Measurements from ENCODE around the gene PAX7.

PAX7 gene

DNA sequence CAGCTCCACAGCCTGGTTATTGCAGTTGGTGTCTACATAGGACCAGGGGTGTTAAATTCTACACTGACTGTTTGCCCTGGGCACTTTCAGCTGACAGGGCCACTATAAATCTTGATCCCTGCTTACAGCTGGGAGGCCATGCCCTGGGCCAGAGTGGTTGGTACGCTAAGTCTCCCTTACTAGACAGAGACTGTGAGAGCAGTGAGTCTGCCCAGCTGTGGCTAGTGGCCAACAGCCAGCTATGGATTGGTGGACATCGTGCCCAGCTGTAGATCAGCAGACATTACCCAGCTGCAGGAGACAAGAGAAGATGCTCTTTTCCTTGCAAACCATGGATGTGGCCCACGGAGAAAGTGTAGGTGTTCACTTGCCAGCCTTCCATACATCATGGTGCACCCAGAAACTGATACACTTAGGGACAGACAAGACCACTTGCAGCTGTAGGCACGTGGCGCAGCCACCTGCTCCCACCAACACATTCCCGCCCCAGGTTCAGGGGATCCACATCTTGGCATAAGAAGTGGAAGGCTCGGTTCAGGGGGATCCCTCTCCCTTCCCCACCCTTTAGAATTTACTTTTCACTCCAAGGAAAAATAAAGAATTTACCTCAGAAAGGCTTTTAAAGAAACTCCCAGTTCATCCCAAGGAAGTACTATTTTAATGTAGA, 16.4 kb upstream of the PAX7 start:
- Histone ChIP-seq H3K27ac (replicated peaks) (no peak overlapping the region), H3K27me3 (ENCODE audit: insufficient read depth, poor library complexity, severe bottlenecking) (peaks cover 9% of the 10 kb centered on the region), H3K4me3 (replicated peaks; ENCODE audit: insufficient read depth, low read length) (no peak overlapping the region)
- TF ChIP-seq, protein P1, sequence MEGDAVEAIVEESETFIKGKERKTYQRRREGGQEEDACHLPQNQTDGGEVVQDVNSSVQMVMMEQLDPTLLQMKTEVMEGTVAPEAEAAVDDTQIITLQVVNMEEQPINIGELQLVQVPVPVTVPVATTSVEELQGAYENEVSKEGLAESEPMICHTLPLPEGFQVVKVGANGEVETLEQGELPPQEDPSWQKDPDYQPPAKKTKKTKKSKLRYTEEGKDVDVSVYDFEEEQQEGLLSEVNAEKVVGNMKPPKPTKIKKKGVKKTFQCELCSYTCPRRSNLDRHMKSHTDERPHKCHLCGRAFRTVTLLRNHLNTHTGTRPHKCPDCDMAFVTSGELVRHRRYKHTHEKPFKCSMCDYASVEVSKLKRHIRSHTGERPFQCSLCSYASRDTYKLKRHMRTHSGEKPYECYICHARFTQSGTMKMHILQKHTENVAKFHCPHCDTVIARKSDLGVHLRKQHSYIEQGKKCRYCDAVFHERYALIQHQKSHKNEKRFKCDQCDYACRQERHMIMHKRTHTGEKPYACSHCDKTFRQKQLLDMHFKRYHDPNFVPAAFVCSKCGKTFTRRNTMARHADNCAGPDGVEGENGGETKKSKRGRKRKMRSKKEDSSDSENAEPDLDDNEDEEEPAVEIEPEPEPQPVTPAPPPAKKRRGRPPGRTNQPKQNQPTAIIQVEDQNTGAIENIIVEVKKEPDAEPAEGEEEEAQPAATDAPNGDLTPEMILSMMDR (IDR thresholded peaks at IDR 0.05; ENCODE audit: insufficient read depth, low read length), result no peak
- TF ChIP-seq POLR2AphosphoS5 (IDR thresholded peaks at IDR 0.05; ENCODE audit: low read depth) (no peak), GABPA (IDR thresholded peaks at IDR 0.05; ENCODE audit: low read depth) (no peak), SPI1 (IDR thresholded peaks at IDR 0.05; ENCODE audit: borderline replicate concordance, low read depth) (no peak)
- TF ChIP-seq, protein P2, sequence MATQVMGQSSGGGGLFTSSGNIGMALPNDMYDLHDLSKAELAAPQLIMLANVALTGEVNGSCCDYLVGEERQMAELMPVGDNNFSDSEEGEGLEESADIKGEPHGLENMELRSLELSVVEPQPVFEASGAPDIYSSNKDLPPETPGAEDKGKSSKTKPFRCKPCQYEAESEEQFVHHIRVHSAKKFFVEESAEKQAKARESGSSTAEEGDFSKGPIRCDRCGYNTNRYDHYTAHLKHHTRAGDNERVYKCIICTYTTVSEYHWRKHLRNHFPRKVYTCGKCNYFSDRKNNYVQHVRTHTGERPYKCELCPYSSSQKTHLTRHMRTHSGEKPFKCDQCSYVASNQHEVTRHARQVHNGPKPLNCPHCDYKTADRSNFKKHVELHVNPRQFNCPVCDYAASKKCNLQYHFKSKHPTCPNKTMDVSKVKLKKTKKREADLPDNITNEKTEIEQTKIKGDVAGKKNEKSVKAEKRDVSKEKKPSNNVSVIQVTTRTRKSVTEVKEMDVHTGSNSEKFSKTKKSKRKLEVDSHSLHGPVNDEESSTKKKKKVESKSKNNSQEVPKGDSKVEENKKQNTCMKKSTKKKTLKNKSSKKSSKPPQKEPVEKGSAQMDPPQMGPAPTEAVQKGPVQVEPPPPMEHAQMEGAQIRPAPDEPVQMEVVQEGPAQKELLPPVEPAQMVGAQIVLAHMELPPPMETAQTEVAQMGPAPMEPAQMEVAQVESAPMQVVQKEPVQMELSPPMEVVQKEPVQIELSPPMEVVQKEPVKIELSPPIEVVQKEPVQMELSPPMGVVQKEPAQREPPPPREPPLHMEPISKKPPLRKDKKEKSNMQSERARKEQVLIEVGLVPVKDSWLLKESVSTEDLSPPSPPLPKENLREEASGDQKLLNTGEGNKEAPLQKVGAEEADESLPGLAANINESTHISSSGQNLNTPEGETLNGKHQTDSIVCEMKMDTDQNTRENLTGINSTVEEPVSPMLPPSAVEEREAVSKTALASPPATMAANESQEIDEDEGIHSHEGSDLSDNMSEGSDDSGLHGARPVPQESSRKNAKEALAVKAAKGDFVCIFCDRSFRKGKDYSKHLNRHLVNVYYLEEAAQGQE (IDR thresholded peaks at IDR 0.05; ENCODE audit: insufficient replicate concordance, low read depth), result no peak
- no peak for DNase-seq (ENCODE audit: low read depth in 1 of 2, low spot score in 1 of 2)

DNA sequence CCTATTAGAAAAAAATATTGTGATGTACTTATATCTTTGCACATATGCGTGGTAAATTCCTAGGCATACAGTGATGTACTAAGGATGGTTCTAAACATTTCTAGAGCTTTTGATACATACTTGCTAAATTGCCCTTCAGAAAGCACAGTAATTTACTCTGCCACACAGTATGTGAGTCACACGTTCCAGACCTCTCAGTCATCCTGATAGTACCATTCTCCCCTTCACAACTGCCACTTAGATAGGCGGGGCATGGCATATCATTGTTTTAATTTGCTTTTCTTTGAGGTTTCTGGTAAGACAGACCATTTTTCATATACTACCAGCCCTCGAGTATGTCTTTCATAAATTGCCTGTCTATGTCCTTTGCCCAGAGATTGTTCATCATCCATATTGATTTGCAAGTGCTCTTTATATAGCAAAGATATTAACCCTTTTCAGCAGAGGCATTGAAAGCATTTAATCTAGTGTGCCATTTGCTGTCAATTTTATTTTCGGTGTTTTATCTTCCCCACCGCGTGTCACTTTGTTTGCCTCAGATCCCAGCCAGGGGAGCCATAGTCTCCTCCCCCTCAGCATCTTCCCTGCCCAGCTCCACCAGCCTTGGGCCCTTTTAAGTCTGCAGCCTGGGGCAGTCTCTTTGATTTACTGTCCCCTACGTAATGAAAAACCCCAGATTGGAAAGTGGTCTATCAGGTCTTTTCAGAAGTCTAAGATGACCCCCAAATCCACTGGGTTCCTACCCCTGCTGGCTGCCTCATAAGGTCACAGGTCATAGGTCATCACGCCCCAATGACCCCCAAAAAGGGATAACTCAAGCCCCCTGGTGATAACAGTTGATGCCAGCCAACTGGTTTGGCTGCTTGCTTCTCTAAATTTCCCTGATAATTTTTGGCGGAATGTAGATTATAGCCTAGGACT, 11.8 kb upstream of the PAX7 start:
- no peak for DNase-seq (ENCODE audit: low read depth in 1 of 2, low spot score in 1 of 2)
- H3K27ac ChIP-seq (replicated peaks), result no peak overlapping the region
- H3K4me3 ChIP-seq (replicated peaks; ENCODE audit: insufficient read depth, low read length), result no peak overlapping the region
- TF ChIP-seq SPI1 (IDR thresholded peaks at IDR 0.05; ENCODE audit: borderline replicate concordance, low read depth) (no peak), GABPA (IDR thresholded peaks at IDR 0.05; ENCODE audit: low read depth) (no peak), POLR2AphosphoS5 (IDR thresholded peaks at IDR 0.05; ENCODE audit: low read depth) (no peak)
- TF ChIP-seq, protein P2 (IDR thresholded peaks at IDR 0.05; ENCODE audit: insufficient replicate concordance, low read depth), result no peak
- TF ChIP-seq, protein P1 (IDR thresholded peaks at IDR 0.05; ENCODE audit: insufficient read depth, low read length), result no peak
- no peaks in the 10 kb centered on the region for H3K27me3 ChIP-seq (ENCODE audit: insufficient read depth, poor library complexity, severe bottlenecking)

DNA sequence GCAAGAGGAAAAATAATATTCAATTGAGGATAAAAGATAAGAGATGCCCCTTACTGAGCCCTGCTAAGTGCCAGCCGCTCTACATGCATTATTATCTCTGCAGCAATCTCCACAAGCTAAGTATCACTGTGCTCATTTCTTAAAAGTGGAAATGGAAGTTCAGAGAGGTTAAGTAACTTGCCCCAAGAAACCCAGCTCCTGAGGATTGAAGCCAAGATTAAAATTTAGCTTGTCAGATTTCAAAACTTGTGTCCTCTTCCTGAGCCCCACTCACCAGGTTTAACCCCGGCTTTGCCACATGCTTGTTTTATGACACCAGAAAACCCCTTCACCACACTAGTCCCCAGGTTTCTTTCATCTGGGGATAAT, 11.2 kb upstream of the PAX7 start:
- H3K27ac ChIP-seq (replicated peaks), result no peak overlapping the region
- H3K27me3 ChIP-seq (ENCODE audit: insufficient read depth, poor library complexity, severe bottlenecking), result no peaks in the 10 kb centered on the region
- H3K4me3 ChIP-seq (replicated peaks; ENCODE audit: insufficient read depth, low read length), result no peak overlapping the region
- no peak for TF ChIP-seq POLR2AphosphoS5 (IDR thresholded peaks at IDR 0.05; ENCODE audit: low read depth)
- TF ChIP-seq SPI1 (IDR thresholded peaks at IDR 0.05; ENCODE audit: borderline replicate concordance, low read depth), result no peak
- TF ChIP-seq, protein P2 (IDR thresholded peaks at IDR 0.05; ENCODE audit: insufficient replicate concordance, low read depth), result no peak
- TF ChIP-seq, protein P1 (IDR thresholded peaks at IDR 0.05; ENCODE audit: insufficient read depth, low read length), result no peak
- no peak for TF ChIP-seq GABPA (IDR thresholded peaks at IDR 0.05; ENCODE audit: low read depth)
- no peak for DNase-seq (ENCODE audit: low read depth in 1 of 2, low spot score in 1 of 2)

Measured in HL-60 (cell line).